Nucleus accumbens (tissue), 56 donors: ENCODE measurements around the gene ENTREP1.

Experiments
- DNase-seq, 56 donors: peaks; one replicate each; lab custom pipeline; 2025; lab: John Stamatoyannopoulos, UW

Gene ENTREP1

DNA sequence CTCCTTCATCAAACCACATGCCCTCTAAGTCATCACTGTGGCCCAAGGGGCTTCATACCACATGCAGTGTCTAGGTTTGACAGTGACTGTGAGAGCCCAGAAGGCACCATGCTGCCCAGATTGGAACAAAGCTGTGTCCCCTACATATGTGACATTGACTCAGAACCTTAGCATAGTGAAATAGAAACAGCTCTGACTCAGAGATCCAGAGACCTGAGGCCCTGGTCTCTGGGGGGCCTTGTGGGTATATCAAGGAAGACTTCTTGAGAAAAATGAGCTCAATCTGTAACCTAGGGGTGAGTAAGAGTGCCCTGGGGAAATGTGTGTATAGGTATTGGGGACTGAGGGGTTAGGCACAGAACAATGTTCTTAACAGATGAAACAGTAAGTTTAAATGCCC lies 7.1 kb upstream of the ENTREP1 start:
- no peak for DNase-seq

- no peak for DNase-seq
Observed at GRCh38 chr9:69319324-69320025, 5.5 kb upstream of the ENTREP1 start.

GRCh38 chr9:69322256-69322655 lies 2.8 kb upstream of the ENTREP1 start:
- DNase-seq, result no peak

- no peak for DNase-seq
Observed at GRCh38 chr9:69323861-69324260, 1.2 kb upstream of the ENTREP1 start.

DNA sequence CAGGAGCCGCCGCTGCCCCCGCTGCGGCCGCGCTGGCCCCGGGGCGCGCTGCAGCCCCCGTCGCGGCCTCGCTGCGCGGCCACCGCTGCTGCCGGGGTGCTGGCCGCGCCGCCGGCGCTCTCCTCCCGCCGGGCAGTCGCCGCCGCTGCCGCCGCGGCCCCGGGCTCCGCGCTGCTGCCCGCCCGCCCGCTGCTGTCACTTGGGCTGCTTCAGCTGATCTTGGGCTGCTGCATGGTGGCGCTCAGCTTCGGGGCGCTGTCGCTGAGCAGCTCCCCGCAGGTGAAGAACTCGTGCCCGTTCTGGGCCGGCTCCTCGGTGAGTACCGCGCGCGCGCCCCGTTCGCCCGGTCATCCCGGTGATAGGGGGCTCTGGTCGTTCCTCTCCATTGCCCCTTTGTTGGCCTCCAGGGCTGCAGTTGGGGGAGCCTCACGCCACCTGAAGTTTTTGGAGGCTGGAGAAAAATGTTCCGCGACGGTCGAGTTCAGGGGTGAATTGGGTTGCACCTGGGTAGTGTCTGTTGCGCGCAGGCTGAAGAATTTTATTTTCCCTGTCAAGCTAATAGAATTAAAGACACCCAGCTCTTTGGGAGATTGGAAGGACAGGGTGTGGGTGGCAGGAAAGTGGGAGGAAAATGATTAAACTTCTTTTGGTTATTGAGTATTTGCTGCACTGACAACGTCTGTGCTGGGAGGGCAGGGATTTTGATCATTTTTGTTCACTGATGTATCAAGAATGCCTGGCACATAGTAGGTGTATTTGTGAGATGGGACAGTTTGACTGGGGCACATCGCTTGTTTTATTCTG lies 596 bp downstream of the ENTREP1 start:
- DNase-seq, result peak in 11 of 56 donors; percentile 3 to 32 (median 6)

DNA sequence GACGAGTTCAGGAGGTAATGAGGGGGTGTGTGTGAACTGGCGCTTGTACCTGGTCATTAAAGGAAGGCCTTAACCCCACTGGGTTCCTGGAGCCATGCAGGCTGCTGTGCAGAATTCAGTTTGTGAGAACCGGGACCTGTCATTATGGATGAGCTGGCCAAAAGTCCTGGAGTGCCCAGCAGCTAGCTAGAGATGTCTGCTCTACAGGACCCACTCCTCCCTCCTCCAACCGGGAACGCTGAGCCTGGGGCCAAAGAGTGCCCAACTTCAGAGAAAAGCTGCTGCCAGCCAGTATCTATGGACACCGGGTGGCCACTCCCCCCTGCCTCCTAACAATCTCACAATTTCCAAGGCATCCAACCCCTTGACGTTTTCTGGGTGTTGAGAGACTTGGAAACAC lies 1.2 kb downstream of the ENTREP1 start:
- peak in 16 of 56 donors; percentile 6 to 46 (median 18) for DNase-seq

DNA sequence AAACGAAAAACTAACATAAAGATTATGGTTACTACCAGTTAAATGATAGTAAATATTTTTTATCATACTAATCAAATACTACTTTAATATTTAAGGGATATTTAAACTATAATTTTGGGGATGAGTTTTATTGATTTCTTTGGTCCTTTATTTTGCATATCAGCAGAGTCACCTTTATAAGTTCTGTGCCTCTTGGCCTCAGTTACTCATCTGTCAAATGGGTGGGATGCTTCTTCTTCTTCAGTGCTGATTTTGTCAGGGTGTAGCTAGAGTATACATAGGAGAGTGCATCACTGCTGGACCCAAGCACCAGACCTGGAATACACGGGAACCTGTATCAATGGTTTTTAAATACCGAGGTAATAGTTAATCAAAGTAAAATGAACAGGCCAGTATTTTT lies 5.6 kb downstream of the ENTREP1 start:
- no peak for DNase-seq

GRCh38 chr9:69331444-69331843 lies 6.4 kb downstream of the ENTREP1 start:
- no peak for DNase-seq

- DNase-seq, result no peak
Observed at GRCh38 chr9:69332067-69332685, 7.2 kb downstream of the ENTREP1 start.

GRCh38 chr9:69333716-69334115 lies 8.7 kb downstream of the ENTREP1 start:
- DNase-seq, result no peak

- no peak for DNase-seq
Observed at GRCh38 chr9:69334317-69334716, 9.3 kb downstream of the ENTREP1 start.

DNA sequence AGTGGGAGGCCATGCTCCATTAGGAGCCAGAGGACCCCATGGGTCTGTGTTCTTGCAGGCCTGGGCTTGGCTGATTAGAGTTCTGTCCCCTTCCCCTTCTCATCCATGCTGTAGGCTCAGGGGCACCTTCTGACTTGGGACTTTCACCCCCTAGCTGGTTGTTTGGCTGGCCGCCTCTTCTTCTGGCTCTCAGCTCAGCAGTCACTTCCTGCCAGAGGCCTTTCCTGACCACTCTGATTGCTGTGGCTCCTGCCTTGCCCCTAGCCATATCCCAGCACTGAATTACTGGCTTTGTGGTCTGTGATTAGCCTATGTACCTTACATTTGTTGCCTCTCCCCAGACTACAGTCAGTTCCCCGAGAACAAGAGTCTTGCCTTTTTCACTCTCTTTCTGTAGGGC lies 14.6 kb downstream of the ENTREP1 start:
- no peak for DNase-seq

GRCh38 chr9:69340631-69341030 lies 15.6 kb downstream of the ENTREP1 start:
- no peak for DNase-seq

DNA sequence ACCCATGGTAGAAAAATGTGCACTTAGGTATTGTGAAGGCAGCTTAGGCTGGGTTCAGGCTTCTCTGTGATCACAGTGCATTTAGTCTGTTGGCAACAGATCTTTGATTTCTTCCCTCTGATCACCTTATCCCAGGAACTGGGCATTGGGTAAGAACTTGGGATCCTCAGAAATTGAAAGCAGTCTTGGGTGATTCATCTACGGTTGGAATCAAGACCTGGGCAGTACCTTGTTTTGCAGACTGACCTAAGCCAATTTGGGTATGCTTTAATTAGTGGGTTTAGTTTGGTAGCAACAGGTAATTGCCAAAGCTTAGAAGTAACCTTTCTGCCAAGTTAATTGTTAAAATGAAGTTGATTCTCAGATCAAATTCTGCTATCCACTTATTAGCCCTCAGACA lies 17.8 kb downstream of the ENTREP1 start:
- no peak for DNase-seq

- DNase-seq, result no peak
Observed at GRCh38 chr9:69344459-69344858, 19.4 kb downstream of the ENTREP1 start.

DNA sequence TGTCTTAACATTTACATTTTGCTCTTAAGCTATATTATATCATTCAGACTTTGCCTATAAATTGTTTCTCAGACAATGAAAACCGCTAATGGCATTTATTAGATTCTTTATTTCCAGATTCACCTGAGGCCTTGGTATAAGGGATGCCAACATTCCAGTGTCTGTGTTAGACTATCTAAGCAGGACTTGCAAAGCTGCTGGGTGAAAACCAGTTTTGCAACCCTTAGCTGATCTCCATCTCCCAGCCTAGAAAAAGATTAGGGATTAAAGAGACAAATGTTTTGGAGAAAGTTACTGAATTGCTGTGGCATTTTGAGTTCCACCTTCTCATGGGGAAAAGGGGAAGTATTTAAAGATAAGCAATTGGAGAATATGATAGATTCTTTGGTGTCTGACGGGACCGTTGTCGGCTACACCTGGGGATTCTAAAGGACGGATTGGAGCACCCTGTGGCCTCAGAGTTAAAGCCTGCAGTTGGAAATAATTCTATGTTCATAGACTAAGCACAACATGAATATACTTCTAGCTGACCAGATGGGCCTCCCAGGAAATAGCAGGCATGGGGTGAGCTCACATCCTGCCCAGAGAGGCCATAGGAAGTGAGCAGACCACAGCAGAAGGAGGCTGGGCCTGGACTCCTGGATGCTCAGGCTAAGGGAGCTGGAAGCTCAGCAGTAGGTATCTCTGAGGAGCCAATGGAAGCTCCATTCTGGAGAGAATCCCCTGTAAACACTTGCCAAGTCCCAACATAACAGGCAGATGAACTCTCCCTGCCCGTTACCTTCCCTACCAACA lies 21.8 kb downstream of the ENTREP1 start:
- DNase-seq, result no peak

DNA sequence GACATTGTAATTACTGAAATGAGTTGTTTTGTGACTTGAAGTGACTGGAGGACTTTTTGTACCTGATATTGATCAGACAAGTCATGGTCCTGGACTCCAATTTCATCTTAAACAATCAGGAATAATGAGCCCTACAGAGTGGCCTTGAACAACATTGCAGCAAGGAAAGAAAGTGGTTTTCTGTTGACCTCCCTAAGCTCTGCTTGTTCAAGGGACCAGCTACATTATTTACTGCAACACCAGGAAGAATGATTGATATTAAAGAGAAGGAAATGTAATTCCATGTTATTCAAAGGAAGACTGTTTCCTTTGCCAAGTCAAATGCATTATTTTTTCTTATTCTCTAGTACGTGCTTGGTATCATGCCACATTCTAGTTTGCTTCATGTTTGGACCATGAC lies 22.6 kb downstream of the ENTREP1 start:
- no peak for DNase-seq

DNA sequence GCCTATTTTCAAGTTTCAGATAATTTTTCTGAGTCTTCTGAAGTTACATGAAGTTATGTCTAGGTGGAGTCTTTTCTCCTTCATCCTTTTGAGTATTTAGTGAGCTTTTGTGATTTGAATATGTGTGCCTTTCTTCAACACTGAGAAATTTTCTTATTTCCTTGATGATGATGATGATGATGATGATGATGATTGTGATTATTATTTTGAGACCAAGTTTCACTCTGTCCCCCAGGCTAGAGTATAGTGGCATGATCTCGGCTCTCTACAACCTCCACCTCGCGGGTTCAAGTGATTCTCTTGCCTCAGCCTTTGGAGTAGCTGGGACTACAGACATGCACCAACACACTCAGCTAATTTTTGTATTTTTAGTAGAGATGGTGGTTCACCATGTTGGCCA lies 26.2 kb downstream of the ENTREP1 start:
- DNase-seq, result no peak

GRCh38 chr9:69355232-69355631 lies 30.2 kb downstream of the ENTREP1 start:
- no peak for DNase-seq

DNA sequence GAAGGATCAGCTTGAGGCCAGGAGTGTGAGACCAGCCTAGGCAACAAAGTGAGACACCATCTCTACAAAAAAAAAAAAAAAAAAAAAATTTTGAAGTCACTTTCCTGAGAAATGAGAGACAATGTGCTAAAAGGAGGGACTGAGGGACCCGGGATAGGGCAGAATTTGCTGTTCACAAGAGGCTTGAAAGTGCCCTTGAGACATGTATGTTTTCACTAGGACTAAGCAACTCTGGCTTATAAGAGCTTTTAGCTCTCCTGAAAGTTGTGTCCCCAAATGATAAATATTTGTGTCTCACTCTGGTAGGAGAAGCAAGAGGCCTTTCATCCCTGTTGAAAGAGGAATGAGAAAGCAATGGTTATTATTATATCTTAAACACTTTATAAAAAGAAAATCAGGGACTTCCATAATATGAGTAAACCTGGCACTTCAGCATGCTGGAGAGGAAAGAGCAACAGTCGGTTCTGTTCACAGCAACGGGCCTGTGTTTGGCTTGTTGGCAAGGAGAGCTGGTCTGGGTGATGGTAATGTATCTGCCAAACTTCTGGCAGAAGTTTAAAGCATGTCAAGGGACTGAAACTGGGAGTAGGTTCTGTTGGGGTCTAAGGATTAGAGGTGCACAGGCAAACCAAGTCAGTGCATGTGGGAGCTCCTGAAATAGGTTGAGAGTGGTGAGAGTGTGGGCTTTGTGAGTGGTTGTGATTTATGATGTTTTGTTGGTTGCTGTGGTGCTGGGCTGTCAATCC lies 32.2 kb downstream of the ENTREP1 start:
- DNase-seq, result peak in 1 of 56 donors; percentile 4
